Astrocyte (in vitro differentiated cells and primary cell): ENCODE results near the gene PACSIN1. TPM values are rescaled to one million over a fixed set of nuclear protein-coding genes. Genes with fewer than 3 reads are reported as not detected.
A peak's percentile ranks its signal among the peaks of the same experiment; 100 is the strongest.

Source experiments
- DNase-seq: peaks from one replicate; pipeline ENCODE4 v3.0.0-alpha.2; 2010; ENCODE audit warnings: low read depth
- FAIRE-seq: peaks from 2 replicates; lab custom pipeline; 2011; peaks lifted over from hg19 to GRCh38; lab: Jason Lieb, UNC
- H2AFZ ChIP-seq: 2 replicates; pipeline ENCODE4 v1.6.0; 2012; ENCODE audit warnings: low read depth, low read length, inconsistent platforms
- H3K27ac ChIP-seq: 2 replicates; pipeline ENCODE4 v1.5.1; 2011; ENCODE audit warnings: low read depth, low read length, inconsistent platforms
- H3K27me3 ChIP-seq: 2 replicates; pipeline ENCODE4 v1.6.0; 2011; ENCODE audit warnings: low read length, inconsistent platforms; ENCODE audit not compliant: insufficient read depth
- H3K36me3 ChIP-seq: 2 replicates; pipeline ENCODE4 v1.5.1; 2011; ENCODE audit warnings: low read length, inconsistent platforms; ENCODE audit not compliant: insufficient read depth
- H3K4me1 ChIP-seq: 2 replicates; pipeline ENCODE4 v1.5.1; 2011; ENCODE audit warnings: low read length, inconsistent platforms; ENCODE audit not compliant: insufficient read depth
- H3K4me2 ChIP-seq: 2 replicates; pipeline ENCODE4 v1.6.0; 2012; ENCODE audit warnings: low read length, inconsistent platforms
- H3K4me3 ChIP-seq: 2 replicates; pipeline ENCODE4 v1.5.1; 2011; ENCODE audit warnings: low read depth, mild to moderate bottlenecking, low read length, inconsistent platforms; ENCODE audit not compliant: insufficient read depth
- H3K79me2 ChIP-seq: 2 replicates; pipeline ENCODE4 v1.6.0; 2012; ENCODE audit warnings: mild to moderate bottlenecking, low read length, inconsistent platforms; ENCODE audit not compliant: insufficient read depth
- H3K9ac ChIP-seq: 2 replicates; pipeline ENCODE4 v1.6.0; 2012; ENCODE audit warnings: mild to moderate bottlenecking, low read length, inconsistent platforms
- H3K9me3 ChIP-seq: 2 replicates; pipeline ENCODE4 v1.5.1; 2012; ENCODE audit warnings: low read depth, mild to moderate bottlenecking, low read length, inconsistent platforms; ENCODE audit not compliant: insufficient read depth
- H4K20me1 ChIP-seq: 2 replicates; pipeline ENCODE4 v1.6.0; 2012; ENCODE audit warnings: low read length, inconsistent platforms; ENCODE audit not compliant: insufficient read depth
- H3K27ac Mint-ChIP-seq: one replicate; pipeline ENCODE4 v1.8.0; 2021; ENCODE audit warnings: mild to moderate bottlenecking, mixed read lengths; ENCODE audit not compliant: unreplicated experiment
- H3K27me3 Mint-ChIP-seq: one replicate; pipeline ENCODE4 v1.8.0; 2021; ENCODE audit warnings: low read depth, mixed read lengths; ENCODE audit not compliant: unreplicated experiment
- H3K36me3 Mint-ChIP-seq: one replicate; pipeline ENCODE4 v1.8.0; 2021; ENCODE audit warnings: low read depth, mixed read lengths; ENCODE audit not compliant: unreplicated experiment
- H3K4me1 Mint-ChIP-seq: one replicate; pipeline ENCODE4 v1.8.0; 2021; ENCODE audit warnings: low read depth, mixed read lengths; ENCODE audit not compliant: unreplicated experiment
- H3K4me3 Mint-ChIP-seq: one replicate; pipeline ENCODE4 v1.8.0; 2021; ENCODE audit warnings: mild to moderate bottlenecking, moderate library complexity, mixed read lengths; ENCODE audit not compliant: unreplicated experiment
- H3K9me3 Mint-ChIP-seq: one replicate; pipeline ENCODE4 v1.8.0; 2021; ENCODE audit warnings: mild to moderate bottlenecking, mixed read lengths; ENCODE audit not compliant: unreplicated experiment
- CTCF ChIP-seq: IDR thresholded peaks from 2 replicates; pipeline ENCODE4 v1.5.1; 2011; ENCODE audit warnings: low read depth, mild to moderate bottlenecking, inconsistent platforms, low read length, moderate library complexity; ENCODE audit not compliant: insufficient read depth
- EZH2 ChIP-seq: IDR thresholded peaks from 2 replicates; pipeline ENCODE4 v1.6.1; 2012; ENCODE audit warnings: mild to moderate bottlenecking, low read length, inconsistent platforms; ENCODE audit not compliant: insufficient read depth
- total RNA-seq: library from RNA; stranded (reverse); gene quantifications from 2 replicates; pipeline ENCODE4 v1.2.1, GENCODE V29; 2021

PACSIN1 gene
- total RNA-seq, 1 donor from 2014 or later = 0.32 TPM

GRCh38 chr6:34547701-34548644, 82.1 kb downstream of the PACSIN1 start:
- Histone ChIP-seq H3K4me3 (no peak overlapping the region), H3K27me3 (no peaks in the 10 kb centered on the region), H3K27ac (no peak overlapping the region), H3K9ac (no peak overlapping the region), H3K36me3 (no peaks in the 10 kb centered on the region), H2AFZ (no peak overlapping the region), H3K79me2 (no peaks in the 10 kb centered on the region), H3K4me2 (no peak overlapping the region), H3K4me1 (peaks cover 8% of the 10 kb centered on the region), H4K20me1 (no peaks in the 10 kb centered on the region), H3K9me3 (no peaks in the 10 kb centered on the region)
- Mint-ChIP-seq H3K4me3 (peak overlapping the region; percentile 46), H3K4me1 (peaks cover 5% of the 10 kb centered on the region), H3K27me3 (peaks cover 48% of the 10 kb centered on the region), H3K27ac (no peak overlapping the region), H3K9me3 (peaks cover 4% of the 10 kb centered on the region), H3K36me3 (no peaks in the 10 kb centered on the region)
- FAIRE-seq (no peak), DNase-seq (no peak)
- TF ChIP-seq EZH2 = no peak
- no peak for TF ChIP-seq CTCF

GRCh38 chr6:34549026-34549803, 83.3 kb downstream of the PACSIN1 start:
- Histone ChIP-seq H2AFZ (no peak overlapping the region), H3K79me2 (no peaks in the 10 kb centered on the region), H3K4me1 (no peaks in the 10 kb centered on the region), H3K27me3 (no peaks in the 10 kb centered on the region), H3K9ac (no peak overlapping the region), H3K27ac (no peak overlapping the region), H4K20me1 (no peaks in the 10 kb centered on the region), H3K4me3 (no peak overlapping the region), H3K9me3 (no peaks in the 10 kb centered on the region), H3K4me2 (no peak overlapping the region), H3K36me3 (no peaks in the 10 kb centered on the region)
- H3K9me3 Mint-ChIP-seq = peaks cover 4% of the 10 kb centered on the region
- FAIRE-seq = no peak
- peaks cover 52% of the 10 kb centered on the region for H3K27me3 Mint-ChIP-seq
- no peak overlapping the region for H3K27ac Mint-ChIP-seq
- TF ChIP-seq CTCF (no peak), EZH2 (no peak)
- H3K36me3 Mint-ChIP-seq = no peaks in the 10 kb centered on the region
- H3K4me1 Mint-ChIP-seq = peaks cover 2% of the 10 kb centered on the region
- no peak overlapping the region for H3K4me3 Mint-ChIP-seq
- no peak for DNase-seq
